HCT116 (cell line): Measurements from ENCODE around the gene ITGAL. TPM values are rescaled to one million over a fixed set of nuclear protein-coding genes. Genes with fewer than 3 reads are reported as not detected.

Experiments
- ATAC-seq: fragments of 200-7000 bp; cut with Tn5 transposase; 2 replicates; pipeline ENCODE4 v1.9.1; 2020; ENCODE audit warnings: mild to moderate bottlenecking, moderate library complexity
- BruUV-seq: library from RNA; stranded (reverse); fragments of 400-500 nt; replicated peaks from 2 replicates; lab custom pipeline; 2021; lab: Mats Ljungman, UMichigan
- CTCF ChIA-PET: fragments of 300-600 bp; sonication (Branson Sonifier 250); formaldehyde crosslinking; loops from one replicate; lab custom pipeline; 2021; ENCODE audit warnings: antibody characterized with exemption; lab: Charles Lee
- POLR2A ChIA-PET: fragments of 300-600, 350-600 bp; sonication (Branson Sonifier 250); formaldehyde crosslinking; loops from one replicate; lab custom pipeline; 2021; ENCODE audit warnings: antibody characterized with exemption; lab: Charles Lee
- RAD21 ChIA-PET, 2 experiments: fragments of 300-600 bp; sonication (Branson Sonifier 250); formaldehyde crosslinking; loops; one replicate each; lab custom pipeline; 2023; ENCODE audit warnings: low total read pairs in 2 of 2; ENCODE audit not compliant: uncharacterized antibody in 2 of 2, unreplicated experiment in 2 of 2, low non-redundant PET in 1 of 2; lab: Charles Lee
- DNase-seq: peaks from one replicate; pipeline ENCODE4 v3.0.0-alpha.2; 2010; ENCODE audit warnings: low read depth, low spot score
- H2AFZ ChIP-seq: fragments of 200-600 bp; shearing (Covaris generic), sonication (generic); 2 replicates; pipeline ENCODE4 v1.6.1; 2017; ENCODE audit warnings: low read depth, mixed run types, mixed read lengths, antibody characterized with exemption, low read length; ENCODE audit not compliant: poor library complexity, severe bottlenecking
- H3K27ac ChIP-seq: 2 replicates; pipeline ENCODE4 v1.5.1; 2012; ENCODE audit warnings: low read depth, low read length
- H3K27me3 ChIP-seq: fragments of 200-600 bp; sonication (generic); 2 replicates; pipeline ENCODE4 v1.6.1; 2016; ENCODE audit warnings: mixed run types, low read length, mixed read lengths; ENCODE audit not compliant: insufficient read depth
- H3K36me3 ChIP-seq, 2 experiments: fragments of 200-500 bp in 1 of 2; fragments of 200-600 bp in 1 of 2; sonication (Bioruptor generic) in 1 of 2; sonication (generic) in 1 of 2; 2 replicates each; pipeline versions ENCODE4 v1.5.1 to v1.6.1; 2014 to 2016; ENCODE audit warnings: low read length in 2 of 2, inconsistent platforms in 1 of 2, mixed read lengths in 1 of 2, mixed run types in 1 of 2; ENCODE audit not compliant: insufficient read depth in 2 of 2, control insufficient read depth in 1 of 2
- H3K4me1 ChIP-seq, 2 experiments: fragments of 200-600 bp in 1 of 2; sonication (generic) in 1 of 2; 2 replicates each; pipeline versions ENCODE4 v1.5.1 to v1.6.1; 2012 to 2017; ENCODE audit warnings: low read length in 2 of 2, inconsistent platforms in 1 of 2, mild to moderate bottlenecking in 1 of 2, mixed read lengths in 1 of 2, mixed run types in 1 of 2, moderate library complexity in 1 of 2; ENCODE audit not compliant: insufficient read depth in 2 of 2, control insufficient read depth in 1 of 2
- H3K4me2 ChIP-seq: fragments of 200-600 bp; sonication (generic); 2 replicates; pipeline ENCODE4 v1.6.1; 2017; ENCODE audit warnings: mixed run types, low read length, mixed read lengths
- H3K4me3 ChIP-seq, 2 experiments: fragments of 200-600 bp in 1 of 2; sonication (generic) in 1 of 2; replicated peaks in 1 of 2; 2 replicates each; pipeline ENCODE4 v1.5.1; 2011 to 2016; ENCODE audit warnings: low read length in 2 of 2, control low read depth in 1 of 2, low read depth in 1 of 2, mild to moderate bottlenecking in 1 of 2, mixed read lengths in 1 of 2, mixed run types in 1 of 2
- H3K79me2 ChIP-seq: fragments of 200-600 bp; sonication (generic); 2 replicates; pipeline ENCODE4 v1.6.1; 2017; ENCODE audit warnings: mild to moderate bottlenecking, mixed run types, low read length, moderate library complexity, mixed read lengths; ENCODE audit not compliant: insufficient read depth
- H3K9ac ChIP-seq: fragments of 200-600 bp; sonication (generic); 2 replicates; pipeline ENCODE4 v1.6.1; 2016; ENCODE audit warnings: low read length, mixed read lengths
- H3K9me2 ChIP-seq: fragments of 200-600 bp; sonication (generic), shearing (Covaris generic); 2 replicates; pipeline ENCODE4 v1.6.1; 2017; ENCODE audit warnings: mixed run types, mild to moderate bottlenecking, moderate library complexity; ENCODE audit not compliant: insufficient read depth
- H3K9me3 ChIP-seq, 2 experiments: fragments of 200-500 bp in 1 of 2; fragments of 200-600 bp in 1 of 2; sonication (Bioruptor generic) in 1 of 2; sonication (generic) in 1 of 2; 2 replicates each; pipeline ENCODE4 v1.6.1; 2014 to 2017; ENCODE audit warnings: low read length in 2 of 2, mixed read lengths in 2 of 2, inconsistent platforms in 1 of 2, low read depth in 1 of 2, mild to moderate bottlenecking in 1 of 2, mixed run types in 1 of 2, moderate library complexity in 1 of 2; ENCODE audit not compliant: control insufficient read depth in 1 of 2, insufficient read depth in 1 of 2
- H4K20me1 ChIP-seq: fragments of 200-600 bp; sonication (generic), shearing (Covaris generic); 2 replicates; pipeline ENCODE4 v1.6.1; 2017; ENCODE audit warnings: mixed run types, mild to moderate bottlenecking, moderate library complexity; ENCODE audit not compliant: insufficient read depth
- CEBPB ChIP-seq: IDR thresholded peaks from 2 replicates; pipeline ENCODE4 v1.6.1; 2012; ENCODE audit warnings: low read depth
- EZH2 ChIP-seq: fragments of 200-600 bp; sonication (generic); IDR thresholded peaks from 2 replicates; pipeline ENCODE4 v1.6.1; 2017; ENCODE audit warnings: antibody characterized with exemption, mixed run types
- EZH2phosphoT487 ChIP-seq: fragments of 200-600 bp; IDR thresholded peaks from 2 replicates; pipeline ENCODE4 v1.6.1; 2018; ENCODE audit warnings: antibody characterized with exemption, borderline replicate concordance
- JUND ChIP-seq: IDR thresholded peaks from 2 replicates; pipeline ENCODE4 v1.6.1; 2012
- POLR2AphosphoS5 ChIP-seq: IDR thresholded peaks from 2 replicates; pipeline ENCODE4 v1.6.1; 2011; ENCODE audit warnings: mild to moderate bottlenecking, low read depth, low read length, moderate library complexity
- SIN3A ChIP-seq: IDR thresholded peaks from 2 replicates; pipeline ENCODE4 v1.6.1; 2012; ENCODE audit warnings: low read depth
- SP1 ChIP-seq: IDR thresholded peaks from 2 replicates; pipeline ENCODE4 v1.6.1; 2012; ENCODE audit warnings: low read depth
- TCF7L2 ChIP-seq: IDR thresholded peaks from 2 replicates; pipeline ENCODE4 v1.7.0; 2011; ENCODE audit warnings: borderline replicate concordance, inconsistent platforms; ENCODE audit not compliant: insufficient read depth, insufficient read length; ENCODE audit errors: extremely low read depth
- intact Hi-C: fragments of 100-400 bp; cut with micrococcal nuclease; formaldehyde crosslinking; loops from 2 replicates; pipeline ENCODE4 v1.10.0; 2022
- total RNA-seq: library from RNA; stranded (reverse); gene quantifications from one replicate; pipeline ENCODE4 v1.2.1, GENCODE V29; 2021; ENCODE audit not compliant: unreplicated experiment
- TF ChIP-seq, protein P1 (sequence below): IDR thresholded peaks from 2 replicates; pipeline ENCODE4 v1.6.1; 2012

The ITGAL gene
- total RNA-seq, 1 experiment from 2014 or later: 1.4 TPM

DNA sequence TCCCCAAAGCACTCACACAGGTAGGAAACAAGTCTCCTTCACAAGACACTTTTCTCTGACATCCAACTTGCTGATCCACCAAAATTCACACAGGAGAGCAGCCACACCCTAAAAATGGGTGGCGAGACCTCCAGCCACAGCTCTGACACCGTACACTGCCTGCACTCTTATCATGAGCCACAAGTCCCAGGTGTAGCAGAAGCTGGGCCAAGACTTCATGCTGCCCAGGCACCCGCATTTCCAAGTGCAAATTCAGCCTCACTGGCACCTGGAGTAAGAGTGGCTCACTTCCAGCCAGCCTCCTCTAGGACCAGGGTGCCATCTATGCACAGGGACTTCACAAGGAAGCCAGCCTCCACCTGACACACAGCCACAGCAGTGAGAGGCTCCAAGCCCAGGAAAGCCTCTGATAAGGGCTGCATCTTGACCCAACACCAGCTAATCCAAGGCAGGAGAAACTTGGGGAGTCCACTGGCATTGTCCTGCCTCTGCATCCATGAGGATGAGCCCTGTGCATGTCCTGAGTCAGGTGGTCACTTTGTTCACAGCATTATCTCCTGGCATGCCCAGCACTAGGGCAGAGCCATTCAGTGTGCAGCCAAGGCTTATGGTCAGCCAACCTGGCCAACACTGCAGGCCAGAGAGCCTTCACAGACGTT, 56.4 kb downstream of the ITGAL start:
- DNase-seq: no peak
- RAD21 ChIA-PET: no interaction called here
- POLR2A ChIA-PET: interaction anchor here (0.6 kb wide), 1 partner anchor 121 kb away, joined by 3 read pairs; no protein-coding TSS in a partner anchor
- Histone ChIP-seq H3K9ac (no peak overlapping the region), H3K4me3 (no peak overlapping the region), H3K4me1 (peaks cover 7 to 31% of the 10 kb centered on the region in 2 experiments), H3K27ac (no peak overlapping the region), H3K9me3 (no peaks in the 10 kb centered on the region), H3K79me2 (peaks cover 12% of the 10 kb centered on the region), H3K36me3 (no peaks in the 10 kb centered on the region; a peak in 1 of 4 replicates), H3K27me3 (no peaks in the 10 kb centered on the region), H2AFZ (no peak overlapping the region), H3K9me2 (no peaks in the 10 kb centered on the region), H3K4me2 (no peak overlapping the region), H4K20me1 (no peaks in the 10 kb centered on the region)
- ATAC-seq: no peak
- intact Hi-C loops: loop anchor here (5.0 kb wide), 1 partner anchor 97 kb away; the partner anchor contains the start of gene DCTPP1
- TF ChIP-seq SIN3A (no peak), TCF7L2 (no peak), JUND (no peak), EZH2 (no peak), POLR2AphosphoS5 (no peak), EZH2phosphoT487 (no peak), CEBPB (no peak), SP1 (no peak)
- TF ChIP-seq, protein P1, sequence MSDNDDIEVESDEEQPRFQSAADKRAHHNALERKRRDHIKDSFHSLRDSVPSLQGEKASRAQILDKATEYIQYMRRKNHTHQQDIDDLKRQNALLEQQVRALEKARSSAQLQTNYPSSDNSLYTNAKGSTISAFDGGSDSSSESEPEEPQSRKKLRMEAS: no peak
- CTCF ChIA-PET: interaction anchor here (0.6 kb wide), 1 partner anchor 105 kb away, joined by 3 read pairs; no protein-coding TSS in a partner anchor
- BruUV-seq: no TSS peak
